ENCODE data around the gene DUOX2.
"Not testable (repeated sequence)": the region's sequence is repeated elsewhere in the genome, so short reads cannot be mapped to it uniquely, and the experiment has no call there.

DUOX2 gene

DNA sequence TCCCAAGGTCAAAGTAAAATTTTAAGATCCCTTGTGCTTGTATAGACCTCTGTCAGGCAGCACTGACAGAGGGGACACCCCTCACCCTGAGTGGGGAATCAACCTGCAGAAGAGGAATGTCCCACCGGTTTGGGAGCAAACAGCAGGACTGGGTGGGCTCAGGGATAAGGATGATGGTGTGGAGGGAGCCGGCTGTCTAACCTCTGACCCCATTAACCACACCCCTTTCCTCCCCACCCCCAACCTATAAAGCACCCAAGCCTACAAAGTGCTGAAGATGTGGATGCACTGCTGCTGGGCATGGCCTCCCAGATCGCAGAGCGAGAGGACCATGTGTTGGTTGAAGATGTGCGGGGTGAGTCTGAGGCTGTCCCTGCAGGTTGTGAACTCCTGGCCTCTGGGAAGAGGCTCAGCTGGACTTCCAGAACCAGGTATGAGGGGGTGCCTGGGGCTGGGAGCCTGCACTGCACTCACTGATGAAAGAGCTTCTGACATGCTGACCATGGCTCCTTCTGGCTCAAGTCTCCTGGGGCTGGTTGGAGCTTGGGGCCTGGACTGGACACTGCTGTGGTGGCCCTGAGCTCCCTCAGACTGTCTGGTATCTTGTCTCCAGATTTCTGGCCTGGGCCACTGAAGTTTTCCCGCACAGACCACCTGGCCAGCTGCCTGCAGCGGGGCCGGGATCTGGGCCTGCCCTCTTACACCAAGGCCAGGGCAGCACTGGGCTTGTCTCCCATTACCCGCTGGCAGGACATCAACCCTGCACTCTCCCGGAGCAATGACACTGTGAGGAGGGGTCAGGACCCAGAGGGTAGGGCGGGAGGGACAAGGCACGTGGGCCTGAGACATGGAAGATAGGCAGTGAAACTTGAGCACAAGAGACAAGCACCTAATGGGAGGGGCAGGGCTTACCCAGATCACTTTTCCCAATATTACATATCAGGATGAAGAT, 25.1 kb upstream of the DUOX2 start:
- DNase-seq, result no peak

DNA sequence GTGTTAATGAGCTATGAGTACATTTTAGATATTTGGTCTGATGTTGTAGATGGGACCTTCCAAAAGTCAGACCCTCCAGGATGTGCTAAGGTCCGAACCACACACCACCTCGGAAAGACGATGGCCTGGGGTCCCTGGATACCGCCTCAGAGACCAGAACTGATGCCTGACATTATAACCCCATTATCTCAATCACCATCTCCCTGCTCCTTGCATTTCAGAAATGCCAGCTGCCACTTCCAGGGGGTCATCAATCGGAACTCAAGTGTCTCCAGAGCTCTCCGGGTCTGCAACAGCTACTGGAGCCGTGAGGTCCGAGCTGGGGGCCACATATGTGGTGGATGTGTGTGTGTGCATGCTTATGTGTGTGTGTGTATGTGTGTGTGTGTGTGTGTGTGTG, 23.7 kb upstream of the DUOX2 start:
- DNase-seq, result no peak

DNA sequence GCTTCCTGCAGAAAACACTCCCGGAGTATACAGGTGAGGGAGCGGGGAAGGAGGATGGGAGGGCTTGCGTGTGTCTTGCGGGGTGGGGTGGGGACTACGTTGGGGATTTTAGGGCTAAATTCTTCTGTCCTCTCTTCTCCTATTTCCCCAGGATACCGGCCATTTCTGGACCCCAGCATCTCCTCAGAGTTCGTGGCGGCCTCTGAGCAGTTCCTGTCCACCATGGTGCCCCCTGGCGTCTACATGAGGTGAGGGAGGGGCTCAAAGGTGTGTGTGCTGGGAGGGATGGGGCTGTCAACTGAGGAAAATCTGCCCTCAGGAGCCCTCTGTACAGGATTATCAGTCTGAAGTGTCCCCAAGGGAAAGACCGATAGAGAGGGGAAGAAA, 22.4 kb upstream of the DUOX2 start:
- no peak for DNase-seq

- not testable (repeated sequence) for DNase-seq
These were observed 21.9 kb upstream of the DUOX2 start for GRCh38 chr15:45135705-45136377.

DNA sequence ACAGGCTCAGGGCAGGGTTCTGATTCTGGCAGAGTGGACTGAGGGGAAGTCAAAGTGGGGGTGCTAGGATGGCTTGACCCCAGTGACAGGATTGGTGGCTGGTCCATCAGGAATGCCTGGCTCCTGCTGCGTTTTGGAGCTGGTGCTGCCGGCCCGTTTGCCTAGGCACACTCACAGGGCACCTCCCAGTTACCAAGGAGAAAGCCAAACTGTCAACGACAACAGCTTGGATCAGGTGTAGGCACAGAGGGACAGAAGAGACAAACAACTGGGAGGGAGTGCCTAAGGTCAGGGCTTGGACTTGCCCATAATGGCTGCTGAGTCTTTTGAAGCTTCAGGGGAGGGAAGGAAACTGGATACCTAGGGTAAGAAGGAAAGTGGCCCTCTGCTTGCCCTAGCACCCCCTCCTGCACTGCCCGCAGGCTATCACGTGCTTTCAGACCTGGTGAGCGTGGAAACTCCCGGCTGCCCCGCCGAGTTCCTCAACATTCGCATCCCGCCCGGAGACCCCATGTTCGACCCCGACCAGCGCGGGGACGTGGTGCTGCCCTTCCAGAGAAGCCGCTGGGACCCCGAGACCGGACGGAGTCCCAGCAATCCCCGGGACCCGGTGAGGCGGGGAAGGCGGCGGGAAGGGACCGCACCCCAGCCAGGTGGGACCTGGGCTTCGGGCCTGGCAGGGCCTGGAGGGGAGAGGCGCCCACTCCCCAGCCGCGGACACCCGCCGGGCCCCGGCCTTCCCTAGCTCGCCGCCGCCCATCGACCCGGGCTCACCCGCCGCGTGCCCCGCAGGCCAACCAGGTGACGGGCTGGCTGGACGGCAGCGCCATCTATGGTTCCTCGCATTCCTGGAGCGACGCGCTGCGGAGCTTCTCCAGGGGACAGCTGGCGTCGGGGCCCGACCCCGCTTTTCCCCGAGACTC, 21.0 kb upstream of the DUOX2 start:
- no peak for DNase-seq

DNA sequence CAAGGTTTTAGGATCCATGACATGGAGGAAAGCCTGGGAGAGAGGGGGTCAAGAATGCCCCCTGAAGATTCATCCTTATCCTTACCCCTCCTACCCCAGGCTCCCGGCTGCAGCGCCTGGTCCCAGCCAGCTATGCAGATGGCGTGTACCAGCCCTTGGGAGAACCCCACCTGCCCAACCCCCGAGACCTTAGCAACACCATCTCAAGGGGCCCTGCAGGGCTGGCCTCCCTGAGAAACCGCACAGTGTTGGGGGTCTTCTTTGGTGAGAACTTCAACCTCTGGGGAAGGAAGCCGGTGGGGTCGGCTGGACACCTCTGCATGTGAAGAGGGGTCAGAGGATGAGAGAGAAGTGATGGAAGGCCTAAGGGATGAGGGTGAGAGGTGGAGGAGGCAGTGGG, 20.1 kb upstream of the DUOX2 start:
- no peak for DNase-seq

DNA sequence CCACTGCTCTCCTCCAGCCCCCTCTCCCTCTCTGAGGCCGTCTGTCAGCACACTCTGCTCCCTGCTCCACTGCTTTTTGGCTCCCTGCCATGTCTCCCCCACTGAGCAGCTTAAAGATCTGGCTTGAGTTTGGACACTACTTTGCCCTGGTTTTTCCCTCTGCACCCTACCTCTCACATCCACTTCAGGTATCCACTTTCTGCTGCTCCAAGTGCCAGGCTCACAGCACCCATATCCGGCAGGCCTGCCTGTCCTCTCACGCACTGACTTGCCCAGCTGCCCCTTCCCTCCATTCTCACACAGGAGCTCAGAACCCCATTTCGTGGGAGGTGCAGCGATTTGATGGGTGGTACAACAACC, 19.6 kb upstream of the DUOX2 start:
- DNase-seq, result no peak

DNA sequence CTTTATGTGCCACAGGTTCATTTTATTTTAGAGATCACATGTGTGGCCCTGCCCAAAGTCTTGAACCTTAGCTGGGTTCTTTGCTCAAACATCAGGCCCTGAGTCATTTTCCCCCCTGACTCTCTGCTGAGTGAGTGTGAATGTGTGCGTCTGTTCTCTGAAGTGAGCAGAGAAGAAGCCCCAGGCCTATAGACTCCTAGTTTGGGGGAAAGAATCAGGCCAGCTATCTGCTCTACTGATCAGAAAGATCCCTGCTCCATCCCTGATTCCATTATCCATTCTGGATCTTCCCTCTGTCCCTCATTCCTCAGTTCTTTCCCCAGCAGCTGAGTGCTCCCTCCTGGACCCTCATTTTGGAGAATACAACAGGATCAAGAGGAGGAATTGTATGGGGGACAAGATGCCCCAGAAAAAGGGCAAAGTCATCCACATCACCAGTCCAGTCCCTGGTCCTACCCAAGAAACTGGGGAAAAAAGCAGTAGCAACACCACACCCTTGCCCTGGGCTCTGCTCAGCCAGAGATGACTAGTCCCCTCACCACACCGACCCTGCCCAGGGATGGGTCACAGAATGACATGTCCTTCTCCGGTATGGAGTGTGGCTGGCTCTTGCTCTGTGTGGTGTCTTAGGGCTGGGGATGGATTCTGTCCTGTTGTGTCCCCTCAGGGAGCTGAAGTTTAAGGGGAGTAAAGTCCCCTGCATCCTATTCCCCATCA, 19.0 kb upstream of the DUOX2 start:
- DNase-seq, result no peak

DNA sequence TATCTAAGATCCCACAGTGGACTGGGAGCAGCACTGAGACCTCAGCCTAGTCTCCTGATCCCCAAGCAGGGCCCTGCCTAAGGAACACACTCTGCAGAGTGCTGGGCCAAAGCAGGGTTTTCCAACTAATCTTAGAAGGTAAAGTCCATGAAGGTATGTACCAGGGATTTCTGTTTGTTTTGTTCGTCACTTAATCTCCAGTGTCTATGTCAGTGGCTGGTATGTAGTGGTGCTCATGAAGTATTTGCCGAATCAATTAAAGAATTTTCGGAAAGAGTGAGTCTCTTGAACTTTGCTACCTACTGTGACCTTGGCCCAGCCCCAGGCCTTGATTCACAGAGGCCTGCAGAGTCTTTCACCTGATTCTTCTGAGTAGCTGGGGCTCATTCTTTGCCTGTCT, 17.5 kb upstream of the DUOX2 start:
- no peak for DNase-seq

- no peak for DNase-seq
These were observed 16.5 kb upstream of the DUOX2 start for GRCh38 chr15:45130291-45131000.

GRCh38 chr15:45129651-45130129, 15.7 kb upstream of the DUOX2 start, which contains the start of the genes DUOX1 and DUOXA1:
Gene DUOX1, plus strand, starts transcription at chr15:45129994. Its CDS starts 1,973 bp downstream, at chr15:45131967.
Gene DUOXA1, minus strand, starts transcription at chr15:45129879. Its CDS starts 6,865 bp downstream, at chr15:45123014.
- DNase-seq, result no peak

DNA sequence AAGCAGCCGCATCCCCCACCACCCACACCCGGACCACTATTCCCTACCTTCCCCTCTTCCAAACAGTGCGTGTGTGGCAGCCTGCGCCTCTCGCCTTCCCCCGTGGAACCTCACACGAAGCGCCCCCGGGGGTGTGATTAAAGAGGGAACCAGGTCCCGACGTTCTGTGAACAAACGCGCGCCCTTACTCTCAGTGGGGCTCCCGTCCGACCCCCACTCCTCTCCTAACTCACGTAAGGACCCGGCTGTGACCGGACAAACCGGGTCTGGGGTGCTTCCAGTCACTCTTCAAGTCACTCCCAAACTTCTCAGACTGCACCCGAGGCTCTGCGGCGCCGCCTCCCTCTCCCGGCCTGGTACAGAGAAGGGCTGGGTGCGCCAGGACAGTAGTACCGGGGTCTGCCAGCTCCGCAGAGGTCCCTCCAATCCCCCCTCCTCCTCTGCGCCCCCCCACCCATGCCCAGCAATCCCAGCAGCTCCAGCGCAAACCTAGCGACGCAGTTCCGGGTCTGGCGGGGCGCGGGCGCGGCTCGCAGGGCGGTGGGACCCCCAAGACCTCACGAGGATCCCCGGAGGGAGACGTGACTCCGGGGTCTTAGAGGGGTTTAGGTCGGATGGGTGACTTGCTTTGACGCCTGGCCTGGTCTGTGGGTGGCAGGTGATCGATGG, 15.1 kb upstream of the DUOX2 start:
- no peak for DNase-seq

DNA sequence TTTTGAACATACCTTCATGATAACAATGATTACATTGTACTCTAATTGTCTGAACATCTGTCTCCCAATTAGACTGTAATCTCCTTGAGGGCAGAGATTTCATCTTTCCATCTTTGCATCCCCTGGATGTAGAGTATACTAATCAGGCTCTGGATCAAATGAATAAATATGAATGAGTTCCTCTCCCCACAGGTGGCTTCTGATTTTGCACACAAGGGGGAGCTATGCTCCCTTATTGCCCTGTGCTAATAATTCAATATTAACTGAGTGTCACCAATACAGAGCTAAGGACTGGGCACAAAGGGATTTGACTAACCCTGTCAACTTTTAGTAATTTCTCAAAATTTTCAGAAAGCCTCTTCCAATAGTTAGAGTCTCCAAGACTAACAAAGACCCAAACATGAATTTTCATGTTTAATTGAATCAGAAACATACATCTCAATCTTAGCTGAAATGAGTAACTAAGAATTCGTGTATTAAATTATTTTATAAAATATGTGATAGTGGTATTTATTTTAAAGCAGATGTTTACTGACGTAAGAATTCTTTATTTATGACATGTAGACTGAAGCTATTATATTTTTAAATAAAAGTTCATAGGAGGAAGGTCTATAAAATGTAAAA, 12.7 kb upstream of the DUOX2 start:
- DNase-seq, result no peak

DNA sequence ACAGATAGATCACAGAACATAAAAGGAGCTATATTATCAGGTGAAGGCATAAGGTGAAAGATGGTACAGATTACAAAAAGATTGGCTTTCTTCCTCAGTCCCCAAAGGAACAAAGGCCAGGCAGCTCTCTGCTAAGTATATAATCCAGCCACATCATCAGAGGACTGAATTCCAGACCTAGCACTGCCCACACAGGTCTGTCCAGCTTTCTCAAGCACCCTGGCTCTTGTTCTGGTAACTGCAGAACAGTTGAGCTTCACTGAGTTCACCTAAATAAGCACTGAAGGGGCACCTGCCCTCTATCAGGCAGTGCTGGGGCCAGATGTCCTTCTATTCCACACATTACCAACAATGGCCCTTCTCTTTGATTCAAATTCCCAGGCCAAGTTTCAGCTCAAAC, 9.4 kb upstream of the DUOX2 start:
- DNase-seq, result no peak

DNA sequence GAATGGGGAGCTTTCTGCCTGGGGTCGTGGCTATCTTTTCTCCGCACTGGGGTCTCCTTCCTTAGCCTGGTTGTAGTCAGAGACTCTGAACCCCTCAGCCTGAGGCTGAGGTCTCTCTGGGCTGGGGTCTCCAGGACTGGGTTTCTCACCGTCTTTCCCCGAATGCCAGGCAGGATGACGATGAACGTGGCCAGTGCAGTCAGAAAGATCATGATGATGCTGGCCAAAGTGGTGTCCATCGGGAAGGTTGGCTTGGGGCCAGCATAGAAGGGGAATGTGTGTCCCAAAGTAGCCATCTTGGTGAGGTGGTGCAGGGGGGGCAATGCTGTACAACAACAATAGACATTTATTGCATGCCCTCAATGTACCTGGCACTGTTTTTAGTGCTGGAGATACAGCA, 8.7 kb upstream of the DUOX2 start:
- no peak for DNase-seq

- no peak for DNase-seq
These were observed 7.9 kb upstream of the DUOX2 start for GRCh38 chr15:45121706-45122417.

GRCh38 chr15:45121020-45121419, 7.0 kb upstream of the DUOX2 start:
- DNase-seq, result no peak

DNA sequence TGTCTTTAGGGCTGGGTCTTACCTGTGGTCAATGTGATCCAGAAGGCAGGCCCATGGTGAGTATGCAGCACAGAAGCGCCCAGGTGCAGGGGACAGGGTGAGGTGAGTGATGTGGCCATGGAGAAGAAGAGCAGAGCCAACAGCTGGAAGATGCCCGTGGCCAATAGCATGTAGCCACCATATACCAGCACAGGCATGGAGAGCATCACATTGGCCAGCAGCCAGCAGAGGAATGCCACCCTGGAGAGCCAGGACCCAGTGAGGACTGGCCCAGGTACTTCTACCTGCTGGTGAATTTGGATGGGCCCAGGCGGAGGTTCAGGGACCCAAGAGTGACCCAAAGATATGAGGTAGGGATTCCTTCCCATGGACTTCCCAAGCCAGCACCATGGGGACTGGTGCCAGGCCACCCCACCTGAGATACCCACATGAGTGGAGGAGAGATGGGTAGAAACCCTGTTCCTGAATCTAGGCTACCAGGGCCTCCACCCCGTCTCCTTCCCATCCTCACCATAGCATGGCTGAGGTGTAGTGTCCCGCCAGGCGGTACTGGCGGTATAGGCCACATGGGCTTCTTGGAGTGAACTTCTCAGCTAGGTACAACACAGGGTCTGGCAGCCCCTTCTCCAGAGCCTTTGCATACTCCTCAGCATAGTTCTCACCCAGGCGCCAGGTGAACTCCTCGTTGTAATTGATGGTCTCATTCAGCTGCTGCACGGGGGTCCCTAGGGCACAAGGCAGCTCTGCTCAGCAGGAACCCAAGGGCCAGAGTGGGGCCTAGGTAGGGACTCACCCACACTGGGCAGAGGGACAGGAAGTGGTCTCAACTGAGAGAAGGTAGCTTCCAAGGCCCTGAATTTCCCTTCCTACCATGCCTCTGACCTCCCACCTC, 6.4 kb upstream of the DUOX2 start:
- DNase-seq, result no peak

DNA sequence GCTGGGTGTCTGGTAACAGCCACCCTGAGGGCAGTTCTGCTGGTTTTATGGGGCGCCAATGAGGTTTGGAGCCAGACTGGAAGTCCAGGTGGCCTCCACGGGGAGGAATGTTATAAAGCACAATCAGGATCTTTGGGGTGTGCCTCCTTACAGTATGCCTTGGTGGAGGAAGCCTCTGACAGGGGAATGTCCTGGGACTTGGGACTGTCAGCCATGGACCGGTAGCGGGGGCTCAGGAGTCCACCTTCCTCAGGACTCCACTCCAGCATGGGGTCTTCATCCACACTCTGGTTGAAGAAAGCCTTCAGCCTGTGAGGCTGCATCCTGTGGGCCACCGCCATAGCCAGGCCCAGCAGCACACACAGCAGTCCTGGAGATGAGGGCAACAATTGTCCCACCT, 5.0 kb upstream of the DUOX2 start:
- no peak for DNase-seq

Measured in femur (tissue), 1 donor.